ENCODE data around the gene CEL. TPM values are rescaled to one million over a fixed set of nuclear protein-coding genes. Genes with fewer than 3 reads are reported as not detected.

Gene CEL
- total and polyA plus RNA-seq, 2 donors (not counting 3 experiments of a cell fraction or from before 2014, with no cell fraction given), result 0.92 to 1.1 TPM

GRCh38 chr9:133119103-133119845, 57.5 kb downstream of the CEL start:
- H3K4me1 ChIP-seq (ENCODE audit: control insufficient read depth, extremely low read depth, insufficient read depth, low read length), result peaks cover 20% of the 10 kb centered on the region
- peak overlapping the region in 2 of 3 experiments; percentile 37 to 45 for H3K4me3 ChIP-seq (replicated peaks in 1 of 3; ENCODE audit: insufficient read depth in 1 of 3, low read depth in 1 of 3, low read length in 3 of 3)
- H3K9me1 ChIP-seq (replicated peaks; ENCODE audit: control insufficient read depth, extremely low read depth, insufficient read depth, low read length), result no peaks in the 10 kb centered on the region
- H3K36me3 ChIP-seq (ENCODE audit: control insufficient read depth in 2 of 2, extremely low read depth in 1 of 2, insufficient read depth in 2 of 2, low read length in 2 of 2), result no peaks in the 10 kb centered on the region
- H2AFZ ChIP-seq (ENCODE audit: low read depth, low read length), result no peak overlapping the region
- peak; percentile 81 for FAIRE-seq
- POLR2A ChIA-PET, result interaction anchor here (1.4 to 2.0 kb wide), 2 partner anchors 14 to 25 kb away, joined by 3 to 13 read pairs; no protein-coding TSS in a partner anchor
- H3K9me3 ChIP-seq (replicated peaks; ENCODE audit: control insufficient read depth, insufficient read depth, low read length), result no peaks in the 10 kb centered on the region
- peak overlapping the region; percentile 38 for H3K9ac ChIP-seq (replicated peaks; ENCODE audit: extremely low read depth, insufficient read depth, low read length)
- H3K27me3 ChIP-seq (ENCODE audit: control insufficient read depth in 2 of 2, insufficient read depth in 2 of 2, low read length in 2 of 2), result no peaks in the 10 kb centered on the region
- peak overlapping the region; percentile 18 for H3K27ac ChIP-seq (ENCODE audit: insufficient read depth, low read depth, low read length)
- BruUV-seq (replicated peaks), result TSS peak; percentile 7
- H3K4me2 ChIP-seq (ENCODE audit: insufficient read depth, low read length), result peak overlapping the region; percentile 35
- peak; percentile 46 for DNase-seq (ENCODE audit: low read depth, low spot score)
- H4K20me1 ChIP-seq (replicated peaks; ENCODE audit: control insufficient read depth, extremely low read depth, insufficient read depth, low read length), result no peaks in the 10 kb centered on the region
- H3K79me2 ChIP-seq (ENCODE audit: control insufficient read depth, insufficient read depth, low read length), result no peaks in the 10 kb centered on the region
- CTCF ChIA-PET, result interaction anchor here (1.1 to 5.3 kb wide), 7 partner anchors 12 to 30 kb away, joined by 3 to 72 read pairs (median 6); no protein-coding TSS in a partner anchor
- no peak for TF ChIP-seq FOS (IDR thresholded peaks at IDR 0.05; ENCODE audit: borderline replicate concordance, insufficient read depth, low read length)
- TF ChIP-seq POLR2A (IDR thresholded peaks at IDR 0.05; ENCODE audit: low read depth, low read length), result no peak
- no peak for TF ChIP-seq POLR2AphosphoS5 (IDR thresholded peaks at IDR 0.05; ENCODE audit: insufficient read depth, low read depth, low read length)
- TF ChIP-seq GATA2 (IDR thresholded peaks at IDR 0.05; ENCODE audit: insufficient read depth, insufficient read length, low read depth, low read length), result no peak
- TF ChIP-seq CTCF (IDR thresholded peaks at IDR 0.05; ENCODE audit: extremely low read depth in 1 of 2, insufficient read depth in 1 of 2, low read depth in 1 of 2, low read length in 2 of 2), result no peak
- TF ChIP-seq MYC (IDR thresholded peaks at IDR 0.05; ENCODE audit: low read depth, low read length), result no peak
- intact Hi-C loops (cut with micrococcal nuclease) (no loop called here), dilution Hi-C loops (cut with MboI; ENCODE audit: extremely low pct_ligation_motif_present, low sequenced_read_pairs) (no loop called here)

All from endothelial cell of umbilical vein (primary cell).